Inflammatory macrophage (primary cell): Measurements from ENCODE around the gene ATPAF1.

Experiments
- DNase-seq, 2 donors: peaks; one replicate each; pipeline ENCODE4 v3.0.0-alpha.2; 2020 to 2022

Gene ATPAF1

GRCh38 chr1:46615088-46615487, 53.1 kb downstream of the ATPAF1 start:
- no peak for DNase-seq

DNA sequence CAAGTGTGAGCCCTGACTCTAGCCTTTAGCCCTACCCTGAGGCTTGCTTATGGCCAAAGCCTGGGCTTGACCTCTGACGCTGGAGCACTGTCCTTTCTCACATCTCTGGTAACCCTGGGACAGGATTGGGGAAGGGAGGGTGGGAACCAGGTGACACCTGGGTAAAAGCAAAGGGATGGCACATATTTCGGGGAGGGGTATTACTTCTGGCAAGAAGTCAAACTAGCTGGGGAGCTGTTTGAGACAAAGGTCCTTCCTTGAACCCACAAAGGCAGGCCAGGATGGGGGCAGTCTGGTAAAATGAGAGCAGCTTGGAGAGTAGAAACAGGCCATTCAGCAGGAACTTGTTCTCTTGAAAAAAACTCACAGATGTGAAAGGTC, 53.6 kb downstream of the ATPAF1 start:
- no peak for DNase-seq

DNA sequence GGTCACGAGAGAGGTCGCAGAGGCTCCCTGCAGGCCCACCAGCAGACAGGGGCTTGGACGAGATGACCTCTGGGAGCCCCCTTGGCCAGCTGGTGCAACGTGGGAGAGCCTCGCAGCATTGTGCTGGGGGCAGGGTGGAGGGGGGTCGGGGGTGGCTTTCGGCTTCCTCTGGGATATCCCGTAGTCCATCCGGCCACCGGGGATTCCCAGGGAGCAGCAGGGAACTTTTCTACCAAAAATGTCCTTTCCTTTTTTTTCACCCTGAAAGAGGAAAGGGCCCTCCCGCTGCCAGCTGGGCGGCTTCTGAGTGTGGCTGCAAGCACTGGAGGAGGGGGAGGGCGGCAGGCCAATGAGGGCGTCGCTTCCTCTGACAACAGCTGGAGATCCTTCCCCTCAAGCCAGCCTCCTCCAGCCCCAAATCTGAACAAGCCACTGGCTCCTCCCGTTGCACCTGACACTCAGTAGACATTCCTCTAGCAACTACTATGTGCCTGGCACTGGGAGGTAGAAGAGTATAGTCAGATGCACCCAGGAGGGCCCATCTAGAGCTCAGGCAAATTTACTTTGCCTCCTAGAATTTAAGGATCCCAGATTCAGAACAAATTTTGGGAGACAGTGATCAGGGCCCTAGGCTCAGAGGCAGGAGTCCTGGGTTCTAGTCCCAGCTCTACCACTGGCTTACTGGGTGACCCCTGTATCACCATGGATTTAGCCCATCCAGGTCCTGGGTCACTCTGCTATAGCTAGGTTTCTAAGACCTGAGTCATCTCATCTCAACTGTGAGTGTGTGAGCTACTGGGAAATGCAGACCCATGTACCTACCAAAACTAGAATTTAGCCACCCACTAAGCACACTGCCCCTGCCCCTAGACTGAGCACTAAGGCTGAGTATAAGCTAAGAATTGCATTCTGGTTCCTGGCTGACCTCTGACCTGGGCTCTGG, 54.2 kb downstream of the ATPAF1 start:
- peak; percentile 83 to 92 for DNase-seq

GRCh38 chr1:46612937-46613660, 55.1 kb downstream of the ATPAF1 start:
- DNase-seq = no peak

DNA sequence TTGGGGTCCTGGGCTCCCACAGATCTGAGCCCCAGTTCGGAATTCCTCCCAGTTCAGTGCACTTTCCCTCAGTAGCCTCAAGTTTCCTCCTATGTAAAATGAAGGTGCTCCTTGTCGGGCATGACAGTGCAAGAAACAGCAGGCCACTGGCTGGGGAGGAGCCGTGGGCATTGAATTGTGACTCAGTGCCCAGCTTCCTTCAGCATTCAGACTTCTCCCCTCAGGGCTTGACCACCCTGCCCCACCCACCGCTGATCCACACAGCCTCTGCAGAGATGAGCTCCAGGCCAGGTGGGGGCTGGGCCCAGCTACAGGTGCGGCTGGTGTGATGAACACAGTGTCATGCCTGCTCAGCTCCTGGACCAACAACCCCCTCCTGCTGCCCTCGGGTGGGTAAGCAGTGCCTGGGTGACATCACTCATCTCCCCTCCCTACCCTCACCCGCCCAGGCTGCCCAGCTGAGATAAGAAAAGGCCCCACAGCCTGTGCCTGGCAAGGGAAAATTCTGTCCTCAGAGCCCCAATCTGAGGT, 56.4 kb downstream of the ATPAF1 start:
- DNase-seq = peak; percentile 26 to 66

DNA sequence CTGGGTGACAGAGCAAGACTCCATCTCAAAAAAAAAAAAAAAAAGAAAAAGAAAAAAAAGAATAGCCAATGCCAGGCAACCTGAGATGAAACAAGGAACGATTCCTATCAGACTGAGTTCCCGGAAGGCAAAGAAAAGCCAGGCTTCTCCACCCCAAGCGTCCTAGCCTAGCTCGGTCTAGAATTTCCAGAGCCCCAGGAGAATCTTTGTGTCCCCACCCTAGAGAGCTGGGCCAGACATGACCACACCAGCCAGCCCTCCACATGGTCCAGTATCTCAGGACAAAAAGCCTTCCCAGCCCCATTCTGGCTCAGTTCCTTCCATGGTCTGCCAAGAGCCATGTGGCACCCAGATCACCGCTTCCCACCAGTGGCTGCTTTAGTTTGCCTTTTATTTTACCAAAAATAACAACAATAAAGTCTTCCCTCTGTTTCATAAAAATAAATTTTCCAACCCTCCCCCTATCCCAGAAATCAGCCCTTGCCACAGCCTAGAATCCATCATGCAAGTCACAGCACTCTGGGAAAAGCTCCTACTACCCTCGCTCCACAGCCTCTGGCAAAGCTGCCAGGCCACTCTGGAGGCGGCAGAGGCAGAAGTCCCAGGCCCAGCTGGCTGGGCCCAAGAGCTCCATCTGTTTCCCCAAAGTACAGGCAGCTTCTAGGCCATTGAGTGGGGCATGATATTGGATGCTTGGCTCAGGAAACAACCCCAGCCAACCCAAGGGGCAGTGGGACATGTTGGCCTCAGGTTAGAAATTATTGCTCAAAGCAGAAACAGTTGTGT, 60.6 kb downstream of the ATPAF1 start:
- DNase-seq = no peak

DNA sequence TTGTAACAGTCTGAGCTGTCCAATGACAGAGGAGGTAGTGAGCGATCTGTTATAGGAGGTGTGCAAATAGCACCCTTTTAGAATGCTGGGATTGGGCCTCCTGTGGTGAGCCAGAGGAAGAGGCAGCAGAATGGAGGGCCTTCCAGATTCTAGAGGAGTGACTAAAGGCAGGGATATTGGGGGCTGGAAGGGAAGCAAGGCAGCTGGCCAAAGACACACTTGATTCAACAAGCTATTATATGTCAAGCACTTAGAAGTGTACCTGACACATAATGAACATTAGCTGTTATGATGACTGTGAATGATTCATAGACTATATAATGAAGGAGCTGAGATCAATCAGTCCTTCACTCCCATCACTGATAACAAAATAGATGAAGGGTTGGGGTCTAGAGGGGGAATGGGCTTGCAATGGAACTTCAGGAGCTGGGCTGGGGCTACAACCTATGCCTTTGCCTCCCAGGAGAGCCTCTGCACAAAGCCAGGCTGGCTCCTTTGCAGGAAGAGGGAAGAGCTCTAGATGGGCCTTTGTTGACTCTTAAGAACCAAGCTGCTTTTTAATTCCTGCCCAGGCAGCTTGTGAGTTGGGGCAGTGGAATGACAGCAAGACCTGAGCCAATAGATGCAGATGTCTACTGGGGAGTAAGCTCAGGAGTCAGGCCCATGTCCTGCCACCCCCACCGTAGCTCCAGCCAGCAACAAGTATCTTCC, 61.8 kb downstream of the ATPAF1 start:
- DNase-seq = no peak

- DNase-seq = no peak
Measured at GRCh38 chr1:46605232-46605631, 62.9 kb downstream of the ATPAF1 start.

DNA sequence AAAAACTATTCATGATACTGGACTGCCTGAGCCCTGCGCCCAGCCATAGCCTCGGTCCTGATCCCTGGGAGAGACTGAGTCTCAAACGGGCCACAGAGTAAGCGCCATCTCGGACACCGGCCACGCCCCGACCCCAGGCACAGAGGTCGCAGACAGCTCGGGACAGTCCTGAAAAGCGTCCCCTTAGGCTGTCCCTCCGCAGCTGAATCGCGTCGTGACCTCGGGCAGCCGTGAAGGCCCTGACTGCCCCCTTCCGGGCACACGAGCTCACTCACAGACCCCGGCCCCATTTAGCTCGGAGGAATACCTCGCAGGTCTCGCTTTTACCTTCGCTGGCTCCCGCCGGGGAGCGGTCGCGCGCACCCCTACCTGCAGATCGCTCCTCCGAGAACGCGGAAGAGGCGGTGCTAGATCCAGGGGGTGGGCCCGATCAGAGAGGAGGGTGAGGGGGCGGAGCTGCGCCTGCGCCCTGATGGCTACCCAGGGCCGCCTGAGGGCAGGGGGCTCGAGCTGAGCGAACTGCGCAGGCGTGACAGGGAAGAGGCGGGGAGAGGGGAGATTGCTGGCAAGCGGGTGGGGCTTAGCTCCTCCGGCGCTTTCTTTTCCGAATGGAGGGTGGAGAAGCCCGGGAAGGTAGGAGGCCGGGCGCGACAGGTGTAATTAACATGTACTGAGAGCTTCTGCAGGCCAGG, 64.2 kb downstream of the ATPAF1 start, which contains the start of gene MKNK1:
MKNK1 (minus strand) TSS at position 411 of the 692 bp plus-strand sequence. CDS start 20,941 bp downstream, outside the sequence.
- DNase-seq = peak; percentile 89 to 93

- no peak for DNase-seq
Measured at GRCh38 chr1:46603481-46603857, 64.7 kb downstream of the ATPAF1 start.

DNA sequence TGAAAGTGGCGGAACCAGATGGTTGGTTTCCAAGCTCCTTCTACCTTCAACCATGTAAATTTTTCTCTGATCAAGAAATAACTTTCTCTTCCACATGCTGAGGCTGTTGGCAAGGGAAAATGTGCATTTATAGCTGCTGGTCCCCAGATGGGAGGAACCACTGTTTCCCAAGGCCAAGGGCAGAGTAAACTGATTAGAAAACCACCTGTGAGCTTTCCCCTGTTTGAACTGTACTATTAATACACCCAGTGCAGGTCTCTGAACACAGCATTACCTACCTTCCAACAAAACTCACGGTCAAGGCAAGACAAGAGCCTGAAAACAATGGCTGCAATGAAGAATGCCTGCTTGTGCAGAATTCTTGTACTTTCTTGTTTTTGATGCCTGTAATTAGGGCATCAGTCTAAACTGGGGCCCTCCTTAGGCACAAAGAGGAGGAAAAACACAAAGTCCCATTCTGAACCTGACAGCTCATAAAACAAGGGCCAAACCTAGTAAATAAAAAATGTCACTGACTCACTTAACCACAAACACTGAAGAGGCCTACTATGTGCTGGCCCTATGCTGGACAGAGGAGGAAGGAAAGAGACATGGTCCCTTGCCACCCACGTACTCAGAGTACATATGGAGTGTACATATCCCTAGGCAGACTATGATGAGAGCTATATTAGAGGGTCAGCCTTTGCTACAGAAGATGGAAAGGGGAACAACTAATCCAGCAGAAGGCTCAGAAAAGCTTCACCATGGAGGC, 66.7 kb downstream of the ATPAF1 start:
- no peak for DNase-seq

DNA sequence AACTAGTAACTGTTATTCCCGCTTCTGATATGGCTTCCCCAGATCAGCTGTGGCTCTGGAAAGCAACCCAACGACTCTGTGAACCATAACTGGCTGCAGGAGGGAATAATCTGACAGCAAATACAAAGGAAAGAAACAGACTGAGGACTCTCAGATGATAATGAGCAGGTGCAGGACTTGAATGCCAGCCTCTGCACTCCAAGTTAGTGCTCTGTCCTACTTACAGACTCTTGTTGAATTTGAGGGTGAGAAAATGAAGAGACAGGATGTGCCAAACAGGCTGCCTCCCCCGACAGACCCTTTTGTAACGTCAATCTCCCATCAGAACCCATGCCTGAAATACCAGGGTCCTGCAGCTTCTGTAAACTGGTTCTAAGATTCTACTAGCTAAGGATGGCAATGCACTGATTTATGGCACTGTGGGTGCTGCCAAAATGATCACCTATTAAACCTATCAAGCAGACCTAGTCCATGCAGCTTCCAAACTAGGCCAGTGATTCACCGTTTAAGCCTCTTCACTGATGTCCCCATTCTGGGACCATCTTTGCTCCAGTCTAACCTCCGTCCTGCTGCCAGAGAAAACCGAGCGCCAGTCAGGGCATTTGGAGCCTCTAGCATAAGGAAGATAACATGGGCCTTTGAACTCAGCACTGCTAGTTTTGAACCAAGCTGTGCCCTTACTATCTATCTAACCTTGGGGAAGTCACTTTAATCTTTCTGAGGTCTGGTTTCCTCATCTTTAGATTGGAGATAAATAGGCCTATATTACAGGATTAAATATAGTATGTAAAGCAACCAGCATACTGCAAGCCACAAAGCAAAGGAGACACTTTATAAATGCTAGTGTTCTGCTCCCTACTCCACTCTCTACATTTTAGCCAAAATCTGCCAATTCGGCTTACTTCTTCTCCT, 68.8 kb downstream of the ATPAF1 start:
- no peak for DNase-seq

DNA sequence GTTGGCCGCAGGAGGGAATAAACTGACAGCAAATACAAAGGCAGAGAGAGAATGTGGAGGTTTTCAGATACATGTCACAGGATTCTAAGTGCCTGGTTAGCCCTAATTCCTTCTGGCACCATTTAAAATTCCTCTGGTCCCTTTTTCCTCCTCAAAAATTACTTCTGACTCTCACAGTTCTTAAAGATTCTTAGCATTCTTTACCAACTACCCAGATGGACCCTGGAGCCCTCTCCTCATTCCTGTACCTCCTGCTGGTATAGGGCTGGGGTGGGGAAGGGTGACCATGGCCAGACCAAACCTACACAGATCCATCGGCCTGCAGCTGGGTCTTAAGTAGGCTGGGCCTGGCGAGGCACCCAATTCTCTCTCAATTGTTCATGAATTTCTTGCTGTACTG, 71.3 kb downstream of the ATPAF1 start:
- DNase-seq = no peak

- no peak for DNase-seq
Measured at GRCh38 chr1:46596036-46596435, 72.1 kb downstream of the ATPAF1 start.

- DNase-seq = peak; percentile 95 to 98
Measured at GRCh38 chr1:46595127-46595526, 73.0 kb downstream of the ATPAF1 start.

- DNase-seq = peak; percentile 94 to 95
Measured at GRCh38 chr1:46594063-46594462, 74.1 kb downstream of the ATPAF1 start.

DNA sequence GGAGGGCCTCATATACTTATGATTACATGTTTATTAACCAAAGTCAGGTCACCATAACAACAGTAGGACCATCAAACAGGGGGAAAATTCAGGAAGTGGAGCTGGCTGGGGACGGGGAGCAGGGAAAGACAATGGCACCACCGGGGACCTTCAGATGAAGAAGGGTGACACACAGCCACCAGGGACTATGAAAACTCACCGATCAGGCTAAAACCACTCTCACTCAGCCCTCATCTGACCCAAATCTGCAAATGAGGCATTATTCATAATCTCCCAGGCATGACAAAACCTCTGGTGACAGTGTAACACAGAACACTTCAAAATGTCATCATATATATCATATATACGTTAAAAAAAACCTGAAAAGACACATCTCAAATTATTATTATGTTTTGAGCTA, 75.3 kb downstream of the ATPAF1 start:
- DNase-seq = peak in 1 of 2 donors; percentile 34

DNA sequence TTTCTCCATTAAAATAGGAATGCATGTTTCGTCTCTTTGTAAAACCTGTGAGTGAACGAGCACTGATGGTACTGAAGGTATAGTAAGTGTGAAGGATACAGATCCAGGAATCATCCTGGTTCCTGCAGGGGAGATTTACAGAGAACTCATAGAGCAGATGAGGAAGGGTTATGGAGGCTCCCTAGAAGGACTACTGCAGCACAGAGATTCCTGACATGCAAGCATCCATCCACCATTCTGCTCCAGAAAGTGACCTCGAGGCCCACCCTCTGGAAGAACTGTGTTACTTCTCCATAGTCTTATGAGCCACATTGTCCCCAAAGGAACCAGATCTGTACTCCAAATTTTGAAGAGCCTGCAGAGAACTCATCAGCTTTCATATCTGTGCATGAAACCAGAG, 78.6 kb downstream of the ATPAF1 start:
- no peak for DNase-seq

- DNase-seq = peak; percentile 92 to 96
Measured at GRCh38 chr1:46587069-46587468, 81.1 kb downstream of the ATPAF1 start.
